ENCODE data around the gene DTNB.

DNA sequence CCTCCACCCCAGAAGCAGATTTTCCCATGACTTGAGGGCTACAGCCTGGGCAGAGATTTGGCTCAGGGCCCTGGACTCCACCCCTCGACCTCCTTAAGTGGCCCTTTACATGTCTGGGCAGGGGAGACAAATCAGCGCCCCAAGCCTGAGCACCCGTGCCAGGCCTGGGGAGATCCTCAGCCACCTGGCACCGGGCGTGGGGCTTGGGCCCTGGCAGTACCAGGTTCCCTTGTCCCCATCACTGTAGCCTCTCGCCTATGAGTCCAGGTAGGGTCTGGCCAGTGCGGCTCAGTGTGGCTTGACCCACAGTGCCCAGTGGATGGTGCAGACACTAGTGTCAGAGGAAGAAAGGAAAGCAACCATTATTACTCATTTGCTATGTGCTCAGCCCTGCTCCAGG is 309.6 kb downstream of the DTNB start:
- TF ChIP-seq, protein P1, sequence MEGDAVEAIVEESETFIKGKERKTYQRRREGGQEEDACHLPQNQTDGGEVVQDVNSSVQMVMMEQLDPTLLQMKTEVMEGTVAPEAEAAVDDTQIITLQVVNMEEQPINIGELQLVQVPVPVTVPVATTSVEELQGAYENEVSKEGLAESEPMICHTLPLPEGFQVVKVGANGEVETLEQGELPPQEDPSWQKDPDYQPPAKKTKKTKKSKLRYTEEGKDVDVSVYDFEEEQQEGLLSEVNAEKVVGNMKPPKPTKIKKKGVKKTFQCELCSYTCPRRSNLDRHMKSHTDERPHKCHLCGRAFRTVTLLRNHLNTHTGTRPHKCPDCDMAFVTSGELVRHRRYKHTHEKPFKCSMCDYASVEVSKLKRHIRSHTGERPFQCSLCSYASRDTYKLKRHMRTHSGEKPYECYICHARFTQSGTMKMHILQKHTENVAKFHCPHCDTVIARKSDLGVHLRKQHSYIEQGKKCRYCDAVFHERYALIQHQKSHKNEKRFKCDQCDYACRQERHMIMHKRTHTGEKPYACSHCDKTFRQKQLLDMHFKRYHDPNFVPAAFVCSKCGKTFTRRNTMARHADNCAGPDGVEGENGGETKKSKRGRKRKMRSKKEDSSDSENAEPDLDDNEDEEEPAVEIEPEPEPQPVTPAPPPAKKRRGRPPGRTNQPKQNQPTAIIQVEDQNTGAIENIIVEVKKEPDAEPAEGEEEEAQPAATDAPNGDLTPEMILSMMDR (IDR thresholded peaks at IDR 0.05), result no peak
- TF ChIP-seq POLR2A (IDR thresholded peaks at IDR 0.05) (no peak), EP300 (IDR thresholded peaks at IDR 0.05) (no peak), POLR2AphosphoS5 (IDR thresholded peaks at IDR 0.05) (no peak)

Measured in gastroesophageal sphincter (tissue), 3 donors.